ENCODE data around the gene RASAL2.
"Not testable (repeated sequence)": the region's sequence is repeated elsewhere in the genome, so short reads cannot be mapped to it uniquely, and the experiment has no call there.

- TF ChIP-seq CTCF (IDR thresholded peaks at IDR 0.05); EZH2 (IDR thresholded peaks at IDR 0.05; ENCODE audit: borderline replicate concordance, insufficient read depth, low read depth, low read length, poor library complexity, severe bottlenecking): not testable (repeated sequence)
Observed at GRCh38 chr1:178248284-178248683, 154.4 kb downstream of the RASAL2 start.
